ENCODE measurements around the gene KIAA0825.
"Not testable (repeated sequence)": the region's sequence is repeated elsewhere in the genome, so short reads cannot be mapped to it uniquely, and the experiment has no call there.

The KIAA0825 gene

GRCh38 chr5:94615862-94616261 lies 2.5 kb downstream of the KIAA0825 start:
- Mint-ChIP-seq H3K27ac (no peak overlapping the region), H3K4me1 (peaks cover 18% of the 10 kb centered on the region), H3K36me3 (no peaks in the 10 kb centered on the region), H3K9me3 (no peaks in the 10 kb centered on the region), H3K27me3 (no peaks in the 10 kb centered on the region), H3K4me3 (no peak overlapping the region)
- no peak for ATAC-seq

GRCh38 chr5:94614156-94614805 lies 4.1 kb downstream of the KIAA0825 start:
- no peak for ATAC-seq
- no peaks in the 10 kb centered on the region for H3K36me3 Mint-ChIP-seq
- no peaks in the 10 kb centered on the region for H3K9me3 Mint-ChIP-seq
- no peak overlapping the region for H3K4me3 Mint-ChIP-seq
- H3K4me1 Mint-ChIP-seq, result peaks cover 10% of the 10 kb centered on the region
- no peaks in the 10 kb centered on the region for H3K27me3 Mint-ChIP-seq
- H3K27ac Mint-ChIP-seq, result no peak overlapping the region

- Mint-ChIP-seq H3K4me1 (peaks cover 6% of the 10 kb centered on the region), H3K36me3 (no peaks in the 10 kb centered on the region), H3K9me3 (no peaks in the 10 kb centered on the region), H3K27me3 (no peaks in the 10 kb centered on the region), H3K27ac (no peak overlapping the region), H3K4me3 (no peak overlapping the region)
- no peak for ATAC-seq
Measured at GRCh38 chr5:94613583-94613982, 4.8 kb downstream of the KIAA0825 start.

GRCh38 chr5:94595281-94595840 lies 23.0 kb downstream of the KIAA0825 start:
- H3K9me3 Mint-ChIP-seq, result peaks cover 4% of the 10 kb centered on the region
- H3K27me3 Mint-ChIP-seq, result no peaks in the 10 kb centered on the region
- no peak for ATAC-seq
- H3K27ac Mint-ChIP-seq, result no peak overlapping the region
- H3K4me1 Mint-ChIP-seq, result no peaks in the 10 kb centered on the region
- H3K36me3 Mint-ChIP-seq, result no peaks in the 10 kb centered on the region
- H3K4me3 Mint-ChIP-seq, result no peak overlapping the region

- H3K4me3 Mint-ChIP-seq, result no peak overlapping the region
- no peaks in the 10 kb centered on the region for H3K36me3 Mint-ChIP-seq
- peak; percentile 53 for ATAC-seq
- no peak overlapping the region for H3K27ac Mint-ChIP-seq
- peaks cover 21% of the 10 kb centered on the region for H3K4me1 Mint-ChIP-seq
- no peaks in the 10 kb centered on the region for H3K27me3 Mint-ChIP-seq
- no peaks in the 10 kb centered on the region for H3K9me3 Mint-ChIP-seq
Measured at GRCh38 chr5:94577466-94578245, 40.7 kb downstream of the KIAA0825 start.

GRCh38 chr5:94575196-94575595 lies 43.2 kb downstream of the KIAA0825 start:
- no peak overlapping the region for H3K27ac Mint-ChIP-seq
- H3K36me3 Mint-ChIP-seq, result no peaks in the 10 kb centered on the region
- peaks cover 21% of the 10 kb centered on the region for H3K4me1 Mint-ChIP-seq
- no peaks in the 10 kb centered on the region for H3K27me3 Mint-ChIP-seq
- no peaks in the 10 kb centered on the region for H3K9me3 Mint-ChIP-seq
- no peak for ATAC-seq
- H3K4me3 Mint-ChIP-seq, result no peak overlapping the region

GRCh38 chr5:94573349-94573748 lies 45.1 kb downstream of the KIAA0825 start:
- not testable (repeated sequence) for H3K4me3 Mint-ChIP-seq, H3K9me3 Mint-ChIP-seq, H3K27ac Mint-ChIP-seq, H3K27me3 Mint-ChIP-seq, H3K36me3 Mint-ChIP-seq, ATAC-seq
- H3K4me1 Mint-ChIP-seq, result peaks cover 13% of the 10 kb centered on the region

- Mint-ChIP-seq H3K27ac (no peak overlapping the region), H3K9me3 (no peaks in the 10 kb centered on the region), H3K4me1 (no peaks in the 10 kb centered on the region), H3K4me3 (no peak overlapping the region), H3K36me3 (no peaks in the 10 kb centered on the region), H3K27me3 (no peaks in the 10 kb centered on the region)
- no peak for ATAC-seq
Measured at GRCh38 chr5:94571415-94571814, 47.0 kb downstream of the KIAA0825 start.

DNA sequence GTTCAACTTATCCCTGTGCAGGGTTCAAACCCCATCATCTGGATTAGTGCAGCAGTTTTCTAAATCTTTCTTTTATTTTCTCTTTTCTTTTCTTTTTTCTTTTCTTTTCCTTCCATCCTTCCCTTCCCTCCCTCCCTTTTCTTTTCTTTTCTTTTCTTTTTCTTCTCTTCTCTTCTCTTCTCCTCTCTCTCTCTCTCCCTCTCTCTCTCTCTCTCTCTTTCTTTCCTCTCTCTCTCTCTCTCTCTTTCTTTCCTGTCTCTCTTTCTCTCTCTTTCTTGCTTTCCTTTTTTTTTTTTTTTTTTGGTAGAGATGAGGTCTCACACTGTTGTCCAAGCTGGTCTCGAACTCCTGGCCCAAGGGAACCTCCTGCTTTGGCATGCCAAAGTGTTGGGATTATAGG lies 53.6 kb downstream of the KIAA0825 start:
- Mint-ChIP-seq H3K9me3 (no peaks in the 10 kb centered on the region), H3K27ac (no peak overlapping the region), H3K4me1 (no peaks in the 10 kb centered on the region), H3K36me3 (no peaks in the 10 kb centered on the region), H3K4me3 (no peak overlapping the region), H3K27me3 (no peaks in the 10 kb centered on the region)
- no peak for ATAC-seq

- Mint-ChIP-seq H3K36me3 (no peaks in the 10 kb centered on the region), H3K4me1 (no peaks in the 10 kb centered on the region), H3K9me3 (no peaks in the 10 kb centered on the region), H3K27ac (no peak overlapping the region), H3K4me3 (no peak overlapping the region), H3K27me3 (no peaks in the 10 kb centered on the region)
- ATAC-seq, result no peak
Measured at GRCh38 chr5:94562327-94562971, 56.0 kb downstream of the KIAA0825 start.

DNA sequence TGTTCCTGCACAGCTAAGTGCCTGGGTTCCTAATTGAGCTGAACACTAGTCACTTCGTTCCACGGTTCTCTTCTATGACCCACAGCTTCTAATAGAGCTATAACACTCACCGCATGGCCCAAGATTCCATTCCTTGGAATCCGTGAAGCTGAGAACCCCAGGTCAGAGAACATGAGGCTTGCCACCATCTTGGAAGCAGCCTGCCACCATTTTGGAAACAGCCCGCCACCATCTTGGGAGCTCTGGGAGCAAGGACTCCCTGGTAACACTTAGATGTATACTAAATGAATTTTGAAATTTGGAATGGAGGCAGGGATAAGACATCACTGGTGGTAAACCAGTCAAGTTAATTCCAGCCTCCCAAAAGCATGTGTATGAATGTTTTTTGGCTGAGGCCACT lies 60.4 kb downstream of the KIAA0825 start:
- Mint-ChIP-seq H3K36me3 (no peaks in the 10 kb centered on the region), H3K4me1 (no peaks in the 10 kb centered on the region), H3K4me3 (no peak overlapping the region), H3K27ac (no peak overlapping the region), H3K27me3 (no peaks in the 10 kb centered on the region), H3K9me3 (no peaks in the 10 kb centered on the region)
- no peak for ATAC-seq

GRCh38 chr5:94551858-94552257 lies 66.5 kb downstream of the KIAA0825 start:
- no peaks in the 10 kb centered on the region for H3K4me1 Mint-ChIP-seq
- H3K9me3 Mint-ChIP-seq, result peaks cover 11% of the 10 kb centered on the region
- H3K36me3 Mint-ChIP-seq, result peaks cover 23% of the 10 kb centered on the region
- H3K4me3 Mint-ChIP-seq, result no peak overlapping the region
- no peak for ATAC-seq
- no peaks in the 10 kb centered on the region for H3K27me3 Mint-ChIP-seq
- no peak overlapping the region for H3K27ac Mint-ChIP-seq

DNA sequence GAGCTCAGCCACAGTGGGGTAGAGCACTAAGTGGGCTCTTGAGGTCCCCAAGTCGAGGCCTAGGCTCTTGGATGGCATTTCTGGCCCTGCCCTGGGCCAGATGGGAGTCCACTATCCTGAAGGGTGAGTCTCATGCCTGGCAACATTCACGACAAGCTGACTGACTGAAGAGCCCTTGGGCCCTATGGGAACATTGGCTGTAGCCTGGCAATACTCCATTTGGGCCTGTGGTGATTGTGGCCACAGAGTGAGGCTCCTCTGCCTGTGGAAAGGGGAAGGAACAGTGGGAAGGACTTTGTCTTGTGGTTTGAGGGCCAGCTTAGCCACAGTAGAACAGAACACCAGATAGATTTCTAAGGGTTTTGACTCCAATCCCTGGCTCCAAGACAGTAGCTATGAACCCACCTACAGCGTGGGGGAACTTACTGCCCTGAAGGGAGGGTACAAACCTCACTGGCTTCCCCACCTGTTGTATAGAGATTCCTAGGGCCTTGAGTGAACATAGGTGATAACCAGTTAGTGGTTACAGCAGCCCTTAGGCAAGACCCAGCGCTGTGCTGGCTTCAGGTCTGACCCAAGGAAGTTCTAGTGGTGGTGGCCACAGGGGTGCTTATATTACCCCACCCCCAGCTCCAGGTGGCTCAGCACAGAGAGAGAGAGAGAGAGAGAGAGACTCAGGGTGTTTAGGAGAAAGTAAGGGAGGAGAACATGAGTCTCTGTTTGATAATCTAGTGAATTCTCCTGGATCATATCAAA lies 72.4 kb downstream of the KIAA0825 start:
- Mint-ChIP-seq H3K36me3 (peaks cover 37% of the 10 kb centered on the region), H3K27ac (no peak overlapping the region), H3K27me3 (no peaks in the 10 kb centered on the region), H3K4me3 (no peak overlapping the region), H3K4me1 (peaks cover 11% of the 10 kb centered on the region), H3K9me3 (peaks cover 11% of the 10 kb centered on the region)
- no peak for ATAC-seq

- Mint-ChIP-seq H3K36me3 (peaks cover 36% of the 10 kb centered on the region), H3K4me1 (peaks cover 11% of the 10 kb centered on the region), H3K4me3 (no peak overlapping the region), H3K9me3 (peaks cover 7% of the 10 kb centered on the region), H3K27me3 (no peaks in the 10 kb centered on the region), H3K27ac (no peak overlapping the region)
- no peak for ATAC-seq
Measured at GRCh38 chr5:94544875-94545547, 73.4 kb downstream of the KIAA0825 start.
